ENCODE data around the gene B3GALT6.

- TF ChIP-seq CTCF (IDR thresholded peaks at IDR 0.05) (no peak), POLR2A (IDR thresholded peaks at IDR 0.05) (no peak)
These were observed 944 bp downstream of the B3GALT6 start for GRCh38 chr1:1232796-1233566.

Measured in uterus (tissue), 2 donors.